ENCODE data around the gene CSNK1G2.

Gene CSNK1G2

DNA sequence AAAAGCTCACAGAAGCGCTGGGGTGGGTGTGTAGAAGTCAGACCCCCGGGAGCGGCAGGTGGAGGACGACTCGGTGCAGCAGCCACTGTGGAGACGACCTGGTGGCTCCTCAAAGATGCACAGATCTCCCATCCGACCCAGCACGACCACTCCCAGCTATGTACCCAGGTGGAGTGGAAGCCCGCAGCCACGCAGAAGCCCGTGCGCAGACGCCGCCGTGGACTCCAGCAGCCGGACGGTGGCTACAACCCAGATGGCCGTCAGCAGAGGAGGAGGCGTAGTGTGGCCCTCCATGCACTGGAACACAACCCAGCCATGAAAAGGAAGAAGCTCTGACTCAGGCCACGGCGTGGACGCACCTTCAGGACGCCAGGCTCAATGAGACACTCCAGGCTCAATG lies 21.7 kb downstream of the CSNK1G2 start:
- no peak for DNase-seq (ENCODE audit: low read depth in 2 of 3, low spot score in 1 of 3)

DNA sequence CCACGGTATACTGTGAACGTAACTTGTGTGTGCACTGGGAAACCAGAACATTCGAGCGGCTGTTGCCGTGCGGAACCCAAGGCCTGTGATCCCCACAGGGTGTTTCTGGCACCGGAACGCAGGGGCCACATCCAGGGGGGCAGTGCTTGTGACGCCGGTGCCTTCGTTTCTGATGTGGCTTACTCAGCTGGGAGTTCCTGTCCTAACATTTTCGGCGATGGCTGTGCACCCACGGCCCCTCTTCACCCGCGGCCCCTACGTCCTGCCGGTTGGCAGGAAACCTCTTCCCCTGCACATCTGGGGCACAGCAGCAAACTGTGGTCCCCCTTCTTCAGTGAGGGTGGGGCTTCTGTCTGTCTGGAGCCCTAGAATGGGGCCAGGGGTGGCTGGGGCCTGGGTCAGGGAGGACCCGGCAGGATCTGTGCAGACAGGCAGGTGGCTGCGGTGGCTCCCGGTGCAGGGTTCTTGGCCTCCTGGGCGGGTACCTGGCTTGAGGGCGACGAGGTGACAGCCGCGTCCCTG lies 26.2 kb downstream of the CSNK1G2 start:
- DNase-seq (ENCODE audit: low read depth in 2 of 3, low spot score in 1 of 3) = no peak

DNA sequence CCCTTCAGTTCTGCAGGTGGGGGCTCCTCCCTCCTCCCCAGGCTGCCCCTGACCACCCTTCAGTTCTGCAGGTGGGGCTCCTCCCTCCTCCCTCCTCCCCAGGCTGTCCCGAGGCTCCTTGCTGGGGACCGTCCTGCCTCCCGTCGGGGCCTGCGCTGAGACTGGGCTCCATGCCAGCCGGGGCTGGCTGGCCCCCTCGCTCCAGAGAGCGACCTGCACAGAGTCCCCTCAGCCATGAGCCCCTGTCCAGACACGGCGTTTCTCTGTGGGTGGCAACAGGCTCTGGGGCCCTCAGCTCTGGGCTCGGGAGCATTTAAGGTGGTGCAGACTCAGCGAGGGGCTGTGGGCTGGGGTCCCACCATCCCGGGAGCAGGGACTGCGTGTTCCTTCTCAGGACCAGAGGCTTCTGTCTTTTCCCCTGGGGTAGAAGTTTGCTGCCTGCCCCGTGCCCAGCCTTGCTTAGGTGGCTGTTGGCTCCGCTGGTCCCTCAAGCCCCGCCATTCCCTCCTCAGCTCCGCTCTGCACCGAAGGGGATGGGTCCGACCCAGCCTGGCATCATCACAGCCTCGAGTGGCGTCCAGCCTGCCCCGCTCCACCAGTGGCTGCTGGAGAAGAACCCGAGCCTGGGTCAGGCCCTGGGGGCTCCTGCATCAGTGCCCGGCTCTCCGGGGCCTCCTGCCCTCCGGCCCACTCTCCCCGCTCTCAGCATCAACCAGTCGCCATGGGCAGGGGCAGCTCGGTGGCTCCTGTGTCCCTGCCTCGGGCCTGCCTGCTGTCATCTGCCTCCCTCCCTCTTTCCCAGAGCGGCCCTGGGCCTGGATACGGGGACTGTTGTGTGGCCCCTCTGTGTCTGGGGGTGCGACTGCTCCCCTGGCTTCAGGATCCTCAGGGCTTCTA lies 27.6 kb downstream of the CSNK1G2 start:
- no peak for DNase-seq (ENCODE audit: low read depth in 2 of 3, low spot score in 1 of 3)

DNA sequence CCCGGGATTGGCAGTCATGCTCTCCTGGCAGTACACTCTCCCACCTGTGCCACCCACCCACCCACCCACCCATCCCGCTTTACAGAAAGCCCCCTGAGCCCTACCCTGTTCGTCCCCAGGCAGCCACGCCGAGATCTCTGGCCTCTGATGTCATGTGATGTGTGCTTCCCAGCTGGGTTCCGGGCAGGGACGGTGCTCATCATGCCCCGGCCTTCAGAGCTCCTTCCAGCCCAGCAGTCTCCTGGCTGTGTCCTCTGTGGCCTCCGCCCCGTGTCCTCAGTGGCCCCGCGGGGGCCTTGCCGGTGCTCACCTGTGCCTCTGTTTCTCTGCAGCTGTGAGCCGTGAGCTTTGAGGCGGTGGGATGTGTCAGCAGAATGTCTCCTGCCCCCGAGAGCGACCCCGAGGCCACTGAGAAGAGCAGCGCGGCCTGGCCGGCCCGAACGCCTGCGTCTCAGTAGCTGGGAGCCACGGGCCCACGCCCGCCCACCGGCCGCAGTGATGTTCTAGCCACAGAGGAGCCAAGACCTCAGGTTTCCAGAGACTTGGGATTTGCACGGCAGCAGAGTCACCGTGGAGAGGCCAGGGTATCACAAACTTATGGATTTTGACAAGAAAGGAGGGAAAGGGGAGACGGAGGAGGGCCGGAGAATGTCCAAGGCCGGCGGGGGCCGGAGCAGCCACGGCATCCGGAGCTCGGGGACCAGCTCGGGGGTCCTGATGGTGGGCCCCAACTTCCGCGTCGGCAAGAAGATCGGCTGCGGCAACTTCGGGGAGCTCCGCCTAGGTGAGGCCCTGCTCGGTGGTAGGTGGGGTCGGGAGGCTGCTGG lies 28.4 kb downstream of the CSNK1G2 start:
- DNase-seq (ENCODE audit: low read depth in 2 of 3, low spot score in 1 of 3) = no peak

DNA sequence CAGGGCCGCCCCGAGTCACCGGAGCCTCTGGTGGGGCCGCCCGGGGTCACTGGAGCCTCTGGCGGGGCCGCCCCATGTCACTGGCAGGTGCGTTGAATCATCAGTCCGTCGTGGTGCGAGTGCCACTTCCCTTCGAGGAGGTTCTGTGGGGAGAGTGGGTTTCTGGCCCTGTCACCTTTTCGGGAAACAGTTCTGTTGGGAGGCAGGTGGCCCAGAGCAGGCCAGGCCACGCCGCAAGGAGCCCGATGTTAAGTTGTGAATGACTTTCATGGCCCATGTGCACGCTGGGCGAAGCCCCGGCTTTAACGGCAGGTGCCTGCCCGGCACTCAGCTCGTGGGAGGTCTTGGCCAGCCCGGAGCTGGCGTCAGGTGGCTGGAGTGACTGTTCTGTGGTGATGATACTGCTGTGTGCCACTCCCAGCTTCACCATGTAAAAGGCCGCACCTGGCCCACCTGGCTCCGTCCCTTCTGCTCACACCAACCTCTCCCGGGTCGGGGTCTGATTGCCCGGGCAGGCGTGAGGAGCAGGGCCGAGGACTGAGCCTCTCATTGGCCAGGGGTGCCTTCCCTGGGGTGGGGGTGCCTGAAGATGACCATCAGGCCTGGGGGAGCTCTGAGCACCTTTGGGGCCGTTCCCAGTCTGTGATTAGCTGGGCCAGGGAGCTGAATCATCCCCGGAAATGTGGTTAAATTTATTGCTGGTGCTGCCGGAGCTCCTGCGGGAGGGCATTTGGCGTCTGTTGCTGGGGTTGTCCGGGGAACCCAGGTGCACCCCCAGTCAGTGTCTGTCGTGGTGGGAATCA lies 29.2 kb downstream of the CSNK1G2 start:
- DNase-seq (ENCODE audit: low read depth in 2 of 3, low spot score in 1 of 3) = no peak

DNA sequence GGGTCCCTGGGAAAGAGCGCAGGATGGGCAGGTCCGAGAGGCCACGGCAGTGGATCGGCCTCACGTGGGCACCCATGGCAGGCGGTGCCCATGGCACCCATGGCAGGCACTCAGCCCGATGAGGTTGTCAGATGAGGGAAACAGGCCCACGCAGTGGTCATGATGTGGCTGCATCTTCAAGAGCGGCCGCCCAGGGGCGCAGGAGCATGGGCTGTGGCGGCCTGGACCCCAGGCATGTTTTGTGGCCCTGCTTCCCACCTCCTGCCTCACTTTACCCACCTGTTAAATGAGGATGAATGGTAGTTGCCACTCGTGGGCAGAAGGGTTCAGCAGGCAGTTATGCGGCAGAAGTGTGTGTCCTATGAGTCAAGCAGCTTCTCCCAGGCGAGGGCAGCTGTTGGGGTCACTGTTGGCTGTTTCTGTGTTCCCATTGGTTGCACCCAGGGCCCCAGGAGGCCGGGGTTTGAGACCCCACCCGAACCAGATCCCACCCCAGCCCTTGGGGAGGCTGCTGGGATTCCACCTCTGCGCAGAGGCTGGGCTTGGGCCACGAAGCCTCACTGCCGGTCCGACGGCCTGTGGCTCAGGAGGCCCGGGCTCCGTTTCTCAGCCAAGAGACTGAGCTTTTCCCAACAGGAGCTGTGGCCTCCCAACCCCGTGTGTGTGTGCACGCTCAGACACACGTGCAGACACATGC lies 30.0 kb downstream of the CSNK1G2 start:
- DNase-seq (ENCODE audit: low read depth in 2 of 3, low spot score in 1 of 3) = no peak

DNA sequence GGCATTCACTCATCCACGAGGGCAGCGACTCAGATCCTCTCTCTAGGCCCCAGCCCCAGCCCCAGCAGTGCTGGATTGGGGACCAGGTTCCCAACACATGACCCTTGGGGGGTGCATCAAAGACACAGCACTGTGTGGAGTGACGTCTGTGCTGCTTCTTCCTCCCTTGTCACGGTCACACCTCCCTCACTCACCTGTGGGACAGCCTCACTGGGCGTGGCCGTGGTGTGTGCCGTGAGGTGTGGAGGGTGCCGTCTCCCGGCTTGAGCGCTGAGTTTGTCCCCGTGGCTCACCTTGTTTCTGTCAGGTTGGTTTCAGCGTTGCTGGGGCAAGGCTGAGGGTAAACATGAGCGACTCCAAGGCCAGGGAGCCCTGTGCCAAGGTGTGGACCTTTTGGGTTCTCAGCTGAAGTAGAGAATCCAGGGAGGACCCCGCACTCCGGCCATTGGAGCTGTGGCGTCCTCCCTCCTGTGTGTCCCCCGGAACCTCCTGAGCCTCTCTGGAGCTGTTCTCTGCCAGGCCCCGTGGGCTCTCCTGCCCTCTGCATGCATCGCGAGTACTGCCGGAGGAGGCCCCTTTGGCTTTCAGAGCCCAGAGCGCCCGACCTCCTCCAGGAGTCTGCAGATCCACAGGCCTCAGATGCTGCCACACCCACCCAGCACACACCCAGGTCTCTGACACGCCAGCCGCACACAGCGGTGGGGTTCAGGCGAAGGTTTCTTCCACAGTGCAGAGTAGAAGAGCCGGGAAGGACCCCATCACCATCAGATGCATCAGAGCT lies 33.6 kb downstream of the CSNK1G2 start:
- no peak for DNase-seq (ENCODE audit: low read depth in 2 of 3, low spot score in 1 of 3)

DNA sequence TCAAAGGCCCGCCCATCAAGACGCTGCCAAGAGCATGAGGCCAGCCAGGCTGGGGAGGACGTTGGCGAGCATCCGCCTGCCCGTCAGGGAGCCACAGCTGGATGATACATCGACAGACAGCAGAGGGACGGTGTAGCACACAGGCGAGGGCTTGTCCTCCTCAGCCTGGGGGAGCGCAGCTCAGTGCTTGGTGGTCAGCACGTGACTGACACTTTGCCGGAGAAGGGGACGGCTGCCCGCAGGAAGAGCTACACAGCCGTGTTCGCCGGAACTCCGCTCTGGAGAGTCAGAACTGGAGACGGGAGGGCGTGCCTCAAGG lies 34.1 kb downstream of the CSNK1G2 start:
- no peak for DNase-seq (ENCODE audit: low read depth in 2 of 3, low spot score in 1 of 3)

DNA sequence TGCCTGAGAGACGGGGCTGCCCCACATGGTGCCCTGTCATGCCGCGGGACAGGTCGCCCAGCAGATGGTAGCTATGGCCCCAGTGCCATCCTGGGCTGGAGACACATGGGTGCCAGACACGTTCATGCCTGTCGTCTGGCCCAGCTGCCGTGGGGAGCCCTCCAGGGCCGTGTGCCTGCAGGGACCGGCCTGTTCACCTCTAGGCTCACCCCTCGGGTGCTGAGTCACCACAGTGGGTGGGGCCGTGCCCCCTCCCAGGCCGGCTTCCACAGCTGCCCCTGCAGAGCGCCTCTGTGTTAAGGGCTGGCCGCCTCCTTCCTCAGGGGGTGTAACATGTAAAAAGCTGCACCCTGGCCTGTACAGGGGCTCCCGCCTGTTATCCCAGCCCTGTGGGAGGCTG lies 36.1 kb downstream of the CSNK1G2 start:
- DNase-seq (ENCODE audit: low read depth in 2 of 3, low spot score in 1 of 3) = no peak

DNA sequence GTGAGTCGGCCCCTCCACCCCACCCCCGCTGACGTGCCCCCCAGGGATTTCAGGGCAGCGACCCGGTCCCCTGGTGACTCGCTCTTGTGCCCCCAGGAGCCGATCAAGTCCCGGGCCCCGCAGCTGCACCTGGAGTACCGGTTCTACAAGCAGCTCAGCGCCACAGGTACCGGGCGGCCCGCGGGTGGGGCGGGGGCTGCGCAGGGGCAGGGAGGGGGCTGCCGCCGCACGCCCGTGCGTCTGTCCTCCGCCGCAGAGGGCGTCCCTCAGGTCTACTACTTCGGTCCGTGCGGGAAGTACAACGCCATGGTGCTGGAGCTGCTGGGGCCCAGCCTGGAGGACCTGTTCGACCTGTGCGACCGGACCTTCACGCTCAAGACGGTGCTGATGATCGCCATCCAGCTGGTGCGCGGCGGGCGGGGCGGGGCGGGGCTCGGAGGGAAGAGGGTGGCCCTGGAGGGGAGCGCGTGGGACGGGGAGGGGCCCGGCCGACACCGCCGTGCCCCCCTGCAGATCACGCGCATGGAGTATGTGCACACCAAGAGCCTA lies 37.4 kb downstream of the CSNK1G2 start:
- no peak for DNase-seq (ENCODE audit: low read depth in 2 of 3, low spot score in 1 of 3)

DNA sequence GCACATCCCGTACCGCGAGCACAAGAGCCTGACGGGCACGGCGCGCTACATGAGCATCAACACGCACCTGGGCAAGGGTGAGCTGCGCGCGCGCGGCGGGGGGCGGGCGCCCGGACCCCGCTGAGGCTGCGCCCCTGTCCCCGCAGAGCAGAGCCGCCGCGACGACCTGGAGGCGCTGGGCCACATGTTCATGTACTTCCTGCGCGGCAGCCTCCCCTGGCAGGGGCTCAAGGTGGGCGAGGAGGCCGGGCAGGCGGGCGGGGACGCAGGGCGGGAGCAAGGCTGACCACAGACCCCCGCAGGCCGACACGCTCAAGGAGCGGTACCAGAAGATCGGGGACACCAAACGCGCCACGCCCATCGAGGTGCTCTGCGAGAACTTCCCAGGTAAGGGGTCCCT lies 38.0 kb downstream of the CSNK1G2 start:
- DNase-seq (ENCODE audit: low read depth in 2 of 3, low spot score in 1 of 3) = no peak

DNA sequence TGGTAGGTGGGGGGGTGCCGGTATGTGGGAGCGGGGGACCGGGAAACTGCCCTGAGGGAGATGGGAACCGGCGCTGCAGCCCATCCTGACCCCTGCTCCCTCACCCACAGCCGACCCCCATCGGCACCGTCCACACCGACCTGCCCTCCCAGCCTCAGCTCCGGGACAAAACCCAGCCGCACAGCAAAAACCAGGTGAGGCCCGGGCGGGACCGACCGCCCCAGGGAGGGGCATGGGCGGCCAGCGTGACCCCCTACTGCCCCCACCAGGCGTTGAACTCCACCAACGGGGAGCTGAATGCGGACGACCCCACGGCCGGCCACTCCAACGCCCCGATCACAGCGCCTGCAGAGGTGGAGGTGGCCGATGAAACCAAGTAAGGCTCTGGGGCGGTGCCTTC lies 38.7 kb downstream of the CSNK1G2 start:
- no peak for DNase-seq (ENCODE audit: low read depth in 2 of 3, low spot score in 1 of 3)

DNA sequence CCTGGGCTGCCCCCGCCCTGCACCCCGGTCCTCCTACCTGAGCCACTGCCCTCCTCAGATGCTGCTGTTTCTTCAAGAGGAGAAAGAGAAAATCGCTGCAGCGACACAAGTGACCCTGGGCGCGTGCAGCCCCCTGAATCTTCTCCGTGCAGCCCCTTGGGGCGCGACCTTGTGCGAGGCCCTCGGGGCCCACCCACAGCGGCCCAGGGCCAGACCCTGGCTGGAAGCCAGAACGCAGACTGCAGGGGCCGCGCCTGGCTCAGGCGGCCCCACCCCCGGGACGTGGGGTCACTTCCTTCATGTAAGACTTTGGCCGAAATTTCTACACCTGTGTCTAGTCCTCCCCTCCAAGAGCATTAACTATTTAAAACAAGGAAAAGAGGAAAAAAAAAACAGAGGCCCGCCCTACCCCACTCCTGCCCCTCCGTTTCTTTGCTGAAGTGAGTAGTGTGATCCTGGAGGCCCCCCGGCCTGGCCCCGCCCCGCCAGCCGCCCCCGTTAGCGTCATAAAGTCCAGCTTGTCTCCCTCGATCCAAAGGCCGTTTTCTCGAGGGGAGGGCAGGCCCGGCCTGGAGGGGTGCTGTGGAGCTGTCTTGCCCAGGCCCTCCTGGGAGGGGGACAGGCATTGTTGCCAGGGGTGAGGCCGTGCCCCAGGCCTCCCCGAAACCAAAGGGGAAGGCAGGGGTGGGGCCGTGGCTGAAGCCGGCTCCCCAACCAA lies 39.3 kb downstream of the CSNK1G2 start:
- no peak for DNase-seq (ENCODE audit: low read depth in 2 of 3, low spot score in 1 of 3)

DNA sequence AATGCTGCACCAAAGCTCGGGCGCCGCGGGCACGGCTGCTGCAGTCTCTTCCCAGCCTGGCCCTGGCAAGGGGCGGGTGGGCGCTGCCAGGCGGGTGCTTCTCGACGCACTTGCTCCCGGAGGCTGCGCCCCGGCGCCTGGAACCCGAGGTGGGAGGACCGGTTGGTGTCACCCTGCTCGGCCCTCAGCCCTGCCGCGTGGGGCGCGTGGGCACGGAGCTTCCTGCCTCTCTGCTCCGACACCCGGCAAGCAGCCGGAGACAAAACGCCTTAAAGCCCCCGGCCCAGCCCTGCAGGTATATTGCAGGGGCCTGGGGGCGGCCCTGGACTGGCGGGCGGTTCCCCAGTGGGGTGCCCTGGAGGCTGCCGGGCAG lies 39.8 kb downstream of the CSNK1G2 start:
- no peak for DNase-seq (ENCODE audit: low read depth in 2 of 3, low spot score in 1 of 3)

DNA sequence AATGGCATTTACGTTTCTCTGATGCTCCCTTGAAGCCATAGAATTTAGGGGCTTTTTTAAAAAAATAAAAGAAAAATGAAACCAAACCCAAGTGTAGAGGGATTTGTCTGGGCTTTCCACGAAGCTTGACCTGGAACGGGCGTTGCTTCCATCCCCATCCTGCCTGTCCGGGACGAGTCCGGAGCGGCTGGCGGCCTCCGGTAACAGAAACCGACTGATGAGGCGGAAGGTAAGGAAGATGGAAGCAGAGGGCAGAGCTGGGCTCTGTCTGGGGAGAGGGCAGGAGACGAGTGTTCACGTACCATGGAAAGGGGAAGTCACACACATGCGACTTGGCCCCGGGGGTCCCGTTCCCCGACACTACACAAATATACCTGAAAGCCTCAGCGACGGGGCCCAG lies 40.3 kb downstream of the CSNK1G2 start:
- no peak for DNase-seq (ENCODE audit: low read depth in 2 of 3, low spot score in 1 of 3)

DNA sequence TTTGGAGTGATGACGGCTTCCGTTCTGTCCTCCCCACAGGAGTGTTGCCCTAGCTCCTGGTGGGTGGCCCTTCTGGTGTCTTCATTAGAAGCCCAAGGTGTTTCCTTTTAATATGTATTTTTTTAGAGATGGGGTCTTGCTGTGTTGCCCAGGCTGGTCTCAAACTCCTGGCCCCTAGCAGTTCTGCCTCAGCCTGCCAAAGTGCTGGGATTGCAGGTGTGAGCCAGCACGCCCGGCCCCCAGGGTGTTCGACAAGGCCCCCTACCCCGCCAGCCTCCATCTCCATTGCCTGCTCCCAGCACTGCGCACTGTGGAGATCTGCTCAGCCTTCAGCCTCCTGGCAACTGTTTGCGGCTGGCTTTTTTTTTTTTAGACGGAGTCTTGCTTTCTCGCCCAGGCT lies 43.4 kb downstream of the CSNK1G2 start:
- no peak for DNase-seq (ENCODE audit: low read depth in 2 of 3, low spot score in 1 of 3)

DNA sequence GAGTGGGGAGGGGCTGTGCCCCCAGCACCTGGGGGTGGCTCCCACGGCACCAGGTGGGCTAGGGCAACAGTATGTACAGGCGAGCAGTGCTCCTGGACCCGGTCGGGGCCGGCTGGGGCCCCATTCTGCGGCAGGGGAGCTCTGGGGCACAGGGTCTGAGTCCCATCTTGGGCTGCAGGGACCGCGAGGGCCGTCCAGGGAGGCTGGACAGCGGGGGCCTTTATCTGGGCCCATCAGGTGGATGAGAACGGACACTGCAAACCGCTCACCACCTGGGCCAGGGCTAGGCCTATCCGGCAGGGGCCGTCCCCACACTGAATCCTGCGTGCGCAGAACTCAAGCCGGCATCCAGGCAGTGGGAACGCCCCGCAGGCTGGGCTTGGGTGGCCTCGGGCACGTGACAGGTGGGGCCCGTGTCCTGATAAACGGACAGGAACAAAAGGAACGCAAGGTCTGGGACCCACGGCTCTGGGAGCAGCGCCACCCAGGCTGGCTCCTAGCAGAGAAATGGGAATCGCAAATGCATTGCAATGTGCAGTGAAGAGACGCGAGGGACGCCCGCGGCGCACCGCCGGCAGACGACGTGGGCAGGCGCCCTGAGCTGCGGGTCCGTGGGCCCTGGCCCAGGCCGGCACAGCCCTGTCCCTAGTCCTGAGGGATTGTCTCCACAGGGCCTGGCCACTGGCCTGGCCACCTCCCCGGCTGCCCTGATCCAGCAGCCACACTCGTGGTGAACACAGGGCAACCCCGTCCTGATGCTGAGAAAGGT lies 44.8 kb downstream of the CSNK1G2 start:
- no peak for DNase-seq (ENCODE audit: low read depth in 2 of 3, low spot score in 1 of 3)

DNA sequence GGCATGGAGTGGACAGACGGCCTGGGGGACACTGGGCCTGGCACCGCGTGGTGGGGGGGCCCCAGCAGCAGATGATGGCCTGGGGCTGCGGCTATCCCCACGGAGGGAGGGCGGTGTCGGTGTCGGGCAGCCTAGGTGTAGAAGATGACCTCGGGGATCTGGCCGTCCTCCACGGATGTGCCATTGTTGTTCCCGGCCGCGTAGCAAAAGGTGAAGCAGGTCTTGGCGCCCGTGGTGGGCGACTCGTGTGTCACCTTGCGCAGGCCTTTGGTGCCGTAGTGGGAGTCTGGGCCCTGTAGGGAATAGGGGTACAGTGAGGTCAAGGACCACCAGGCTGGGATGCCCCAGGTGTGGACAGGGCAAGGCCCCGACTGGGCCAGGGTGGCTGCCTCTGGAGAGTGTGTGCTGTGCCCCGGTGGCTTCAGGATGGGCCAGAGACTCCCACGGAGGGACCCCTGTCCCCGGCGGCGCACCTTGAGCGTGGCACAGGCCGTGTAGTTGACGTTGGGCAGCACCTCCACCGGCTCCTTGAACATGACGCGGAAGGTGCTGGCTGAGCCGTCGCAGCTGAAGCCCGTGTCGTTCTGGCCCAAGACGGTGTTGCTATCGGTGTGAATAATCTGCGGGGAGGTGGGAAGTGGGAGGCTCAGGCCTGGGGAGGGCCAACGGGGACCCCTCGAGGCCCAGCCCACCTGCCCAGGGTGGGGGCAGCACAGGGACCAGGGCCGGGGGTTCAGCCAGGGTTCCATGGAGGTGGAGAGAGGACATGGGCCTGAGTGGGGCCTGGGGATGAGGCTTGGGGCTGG lies 45.6 kb downstream of the CSNK1G2 start:
- DNase-seq (ENCODE audit: low read depth in 2 of 3, low spot score in 1 of 3) = no peak
